Measurements from ENCODE around the gene CCBE1. TPM values are rescaled to one million over a fixed set of nuclear protein-coding genes. Genes with fewer than 3 reads are reported as not detected.
A peak's percentile ranks its signal among the peaks of the same experiment; 100 is the strongest.

The CCBE1 gene
- total and polyA plus RNA-seq, 2 of the 4 experiments (the other 2 are of a cell fraction): 64.8 to 148 TPM

DNA sequence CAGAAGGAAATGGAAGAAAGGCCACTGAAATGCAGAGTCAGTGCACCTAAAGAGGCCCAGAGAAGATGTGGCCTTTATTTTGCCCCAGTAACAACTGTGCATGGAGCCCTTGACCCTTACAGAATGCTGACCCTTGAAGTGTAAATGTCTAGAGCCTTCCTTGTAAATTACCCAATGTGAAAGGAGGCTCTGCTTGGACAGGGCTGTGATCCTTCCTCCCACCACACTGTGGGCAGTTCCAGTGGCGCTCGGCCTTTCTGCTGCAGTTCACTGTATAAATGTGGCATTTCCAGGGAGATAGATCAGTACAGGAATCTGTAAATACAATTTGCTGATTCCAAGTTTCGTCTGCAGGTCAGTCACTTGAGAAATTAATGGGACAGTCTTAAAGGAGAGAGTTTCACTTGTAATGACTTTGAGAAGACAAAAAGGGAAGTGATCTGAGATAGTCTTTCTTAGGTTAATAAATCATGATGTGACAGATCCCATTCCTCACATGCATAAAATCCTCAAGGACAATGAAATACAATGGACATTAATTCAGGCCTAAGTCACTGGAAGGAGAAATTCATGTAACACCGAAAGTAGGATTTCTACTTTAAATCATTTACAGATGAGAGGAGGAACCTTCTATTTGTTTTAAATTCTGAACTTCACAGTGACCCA, 204.3 kb downstream of the CCBE1 start:
- CTCF ChIA-PET: interaction anchor here (1.0 kb wide), 1 partner anchor 204 kb away, joined by 3 read pairs; the partner anchor contains the start of gene CCBE1
- no peaks in the 10 kb centered on the region for H3K9me3 ChIP-seq (ENCODE audit: control insufficient read depth, insufficient read depth, low read length)
- no peak overlapping the region for H4K91ac ChIP-seq (ENCODE audit: insufficient read depth, low read depth, low read length)
- H3K14ac ChIP-seq (replicated peaks; ENCODE audit: low read depth, low read length): no peak overlapping the region
- no peak overlapping the region for H3K4me3 ChIP-seq (ENCODE audit: insufficient read depth, low read depth, low read length)
- H2BK20ac ChIP-seq (ENCODE audit: low read depth, low read length): no peak overlapping the region
- no peak overlapping the region for H3K27ac ChIP-seq (ENCODE audit: insufficient read depth, low read length)
- no peaks in the 10 kb centered on the region for H3K36me3 ChIP-seq (ENCODE audit: control insufficient read depth, insufficient read depth, low read length)
- ATAC-seq (ENCODE audit: low read depth): no peak
- H2BK120ac ChIP-seq (ENCODE audit: low read depth, low read length): no peak overlapping the region
- no peak overlapping the region for H3K4ac ChIP-seq (ENCODE audit: low read depth, low read length)
- peaks cover 28 to 35% of the 10 kb centered on the region in 2 experiments; a peak in 3 of 4 replicates for H3K79me1 ChIP-seq (ENCODE audit: low read depth in 1 of 2, low read length in 2 of 2)
- no peak overlapping the region for H3K23ac ChIP-seq (ENCODE audit: low read depth, low read length)
- H3K4me2 ChIP-seq (ENCODE audit: low read depth, low read length): no peak overlapping the region
- no TSS peak for BruUV-seq (replicated peaks)
- no peak overlapping the region for H2AK5ac ChIP-seq (ENCODE audit: low read depth, low read length)
- in situ Hi-C loops (cut with MboI; ENCODE audit: low sequenced_read_pairs) (no loop called here), intact Hi-C loops (cut with micrococcal nuclease) (no loop called here), dilution Hi-C loops (cut with HindIII; ENCODE audit: low sequenced_read_pairs, unreplicated experiment) (no loop called here)
- peak overlapping the region; percentile 19; the same call in 1 of the 2 replicates for H3K18ac ChIP-seq (ENCODE audit: low read depth, low read length)
- no peak overlapping the region for H2BK5ac ChIP-seq (ENCODE audit: low read depth, low read length, poor library complexity, severe bottlenecking)
- no peak overlapping the region for H2AFZ ChIP-seq (replicated peaks; ENCODE audit: low read length, poor library complexity)
- no peak overlapping the region for H4K8ac ChIP-seq (ENCODE audit: low read depth in 2 of 2, low read length in 2 of 2)
- POLR2A ChIA-PET (ENCODE audit: unreplicated experiment): no interaction called here
- H2AK9ac ChIP-seq (replicated peaks; ENCODE audit: low read depth, low read length, poor library complexity): no peak overlapping the region
- no peaks in the 10 kb centered on the region for H3K9me1 ChIP-seq (ENCODE audit: insufficient read depth, low read length)
- TF ChIP-seq MXI1 (IDR thresholded peaks at IDR 0.05; ENCODE audit: borderline replicate concordance, low read depth, low read length) (no peak), BHLHE40 (IDR thresholded peaks at IDR 0.05; ENCODE audit: low read depth, low read length) (no peak)
- no peaks in the 10 kb centered on the region for H3K27me3 ChIP-seq (ENCODE audit: control insufficient read depth, insufficient read depth, low read length)
- H4K5ac ChIP-seq (ENCODE audit: low read depth, low read length): no peak overlapping the region; the same call in 1 of the 2 replicates
- WGBS, 2 experiments (ENCODE audit: extremely low coverage in 2 of 2, insufficient read length in 1 of 2): no CpG with 5 or more reads among the region's 4 CpGs
- H2BK15ac ChIP-seq (ENCODE audit: low read depth, low read length): no peak overlapping the region
- no peak for DNase-seq
- H3K4me1 ChIP-seq (ENCODE audit: control insufficient read depth, insufficient read depth, low read length): no peaks in the 10 kb centered on the region
- H3K56ac ChIP-seq (ENCODE audit: extremely low read depth, insufficient read depth, low read length): no peak overlapping the region
- H3K9ac ChIP-seq (ENCODE audit: low read depth, low read length): no peak overlapping the region
- H4K20me1 ChIP-seq (ENCODE audit: insufficient read depth, low read length): no peaks in the 10 kb centered on the region

Data from IMR-90 (cell line).